HG03565 (cell line): ENCODE data around the gene PRKD2.
"Not testable (repeated sequence)": the region's sequence is repeated elsewhere in the genome, so short reads cannot be mapped to it uniquely, and the experiment has no call there.

Source experiments
- ATAC-seq: cut with Tn5 transposase; IDR thresholded peaks from one replicate; pipeline ENCODE4 v1.9.1; 2021; ENCODE audit warnings: mild to moderate bottlenecking, moderate library complexity; ENCODE audit not compliant: unreplicated experiment

The PRKD2 gene

GRCh38 chr19:46712768-46713338 is 4.1 kb downstream of the PRKD2 start:
- not testable (repeated sequence) for ATAC-seq

DNA sequence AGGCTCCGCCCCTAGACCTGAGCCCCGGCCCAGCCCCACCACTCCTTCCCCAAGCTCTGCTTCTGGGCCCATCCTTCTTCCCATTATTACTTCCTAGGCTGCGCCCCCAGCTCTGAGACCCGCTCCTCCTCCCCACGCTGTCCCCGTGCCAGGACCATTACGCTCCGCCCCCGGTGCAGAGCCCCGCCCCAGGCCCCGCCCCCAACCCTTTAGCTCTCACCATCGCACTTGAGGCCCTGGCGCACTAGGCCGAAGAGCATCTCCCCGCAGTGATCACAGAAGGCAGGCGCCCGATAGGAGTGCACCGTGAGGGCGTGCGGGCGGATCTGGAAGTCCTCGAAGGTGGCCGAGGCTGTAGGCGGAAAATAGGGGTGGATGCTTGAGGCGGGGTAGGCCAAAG is 6.2 kb downstream of the PRKD2 start:
- ATAC-seq: no peak

- ATAC-seq: no peak
Measured at GRCh38 chr19:46704379-46705076, 12.4 kb downstream of the PRKD2 start.

DNA sequence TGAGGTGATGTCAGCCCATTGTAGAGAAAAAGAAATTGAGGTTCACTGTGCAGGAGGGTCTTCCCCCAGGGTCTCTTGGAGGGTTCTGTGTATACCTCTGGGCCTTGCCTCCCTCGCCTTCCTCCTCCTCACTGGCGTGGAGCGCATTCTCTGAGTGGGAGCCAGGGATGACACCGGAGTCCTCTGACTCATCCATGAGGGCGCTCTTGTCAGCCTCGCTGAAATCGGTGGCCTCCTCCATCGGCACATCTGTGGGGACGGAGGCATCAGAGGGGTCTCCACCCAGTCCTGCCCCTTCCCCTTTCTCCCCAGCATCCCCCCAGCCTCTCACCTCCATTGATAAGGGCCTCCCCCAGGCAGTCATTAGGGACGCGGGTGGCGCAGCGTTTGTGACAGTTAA is 16.2 kb downstream of the PRKD2 start:
- ATAC-seq: no peak

GRCh38 chr19:46698395-46699321 is 18.3 kb downstream of the PRKD2 start:
- no peak for ATAC-seq

GRCh38 chr19:46697204-46697960 is 19.5 kb downstream of the PRKD2 start:
- ATAC-seq: no peak

DNA sequence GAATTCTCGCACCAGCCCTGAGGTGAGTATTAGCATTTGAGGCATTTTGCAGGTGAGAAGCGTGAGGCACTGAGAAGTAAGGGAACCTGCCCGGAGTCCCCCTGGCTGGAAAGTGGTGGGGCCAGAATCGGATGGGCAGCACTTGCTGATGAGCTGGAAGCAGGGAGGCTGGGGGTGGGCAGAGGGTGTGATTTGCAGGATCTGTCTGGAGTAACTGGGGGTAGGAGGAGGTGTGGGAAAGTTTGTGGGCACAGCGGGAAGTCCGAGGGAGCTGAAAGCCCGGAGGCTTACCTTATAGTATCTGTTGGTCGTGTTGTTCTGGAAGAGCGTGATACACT is 20.1 kb downstream of the PRKD2 start:
- no peak for ATAC-seq

- no peak for ATAC-seq
Measured at GRCh38 chr19:46696052-46696451, 20.9 kb downstream of the PRKD2 start.

GRCh38 chr19:46693760-46694159 is 23.2 kb downstream of the PRKD2 start:
- ATAC-seq: no peak

GRCh38 chr19:46692918-46693722 is 23.8 kb downstream of the PRKD2 start:
- no peak for ATAC-seq

- no peak for ATAC-seq
Measured at GRCh38 chr19:46691948-46692347, 25.0 kb downstream of the PRKD2 start.

DNA sequence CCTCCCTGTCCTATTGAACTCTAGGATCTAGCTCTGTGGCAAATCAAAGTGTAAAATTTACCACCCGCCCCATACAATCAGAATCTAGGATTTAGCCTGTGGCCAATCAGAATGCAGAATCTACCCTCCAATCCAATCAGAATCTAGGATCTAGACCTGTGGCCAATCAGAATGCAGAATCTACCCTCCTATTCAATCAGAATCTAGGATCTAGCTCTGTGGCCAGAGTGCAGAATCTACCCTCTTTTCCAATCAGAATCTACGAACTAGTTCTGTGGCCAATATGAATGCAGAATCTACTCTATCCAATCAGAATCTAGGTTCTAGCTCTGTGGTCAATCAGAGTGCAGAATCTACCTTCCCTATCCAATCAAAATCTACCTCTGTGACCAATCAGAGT is 25.8 kb downstream of the PRKD2 start:
- no peak for ATAC-seq

DNA sequence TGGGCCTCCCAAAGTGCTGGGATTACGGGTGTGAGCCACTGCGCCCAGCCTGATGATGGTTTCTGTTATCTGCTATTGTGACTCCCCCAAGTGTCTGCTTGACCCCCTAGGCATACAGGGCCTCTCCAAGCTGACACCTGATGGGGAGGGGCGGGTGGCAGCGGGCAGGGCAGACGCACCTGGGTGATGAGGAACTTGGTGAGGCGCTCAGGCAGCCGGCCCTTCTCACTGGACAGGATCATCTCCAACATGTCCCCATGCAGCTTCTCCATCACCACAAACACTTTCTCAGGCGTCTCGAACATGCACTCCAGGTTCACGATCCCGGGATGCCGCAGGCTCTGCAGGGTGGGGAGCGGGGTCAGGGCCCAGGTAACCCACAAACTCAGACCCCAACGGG is 27.6 kb downstream of the PRKD2 start:
- ATAC-seq: no peak

DNA sequence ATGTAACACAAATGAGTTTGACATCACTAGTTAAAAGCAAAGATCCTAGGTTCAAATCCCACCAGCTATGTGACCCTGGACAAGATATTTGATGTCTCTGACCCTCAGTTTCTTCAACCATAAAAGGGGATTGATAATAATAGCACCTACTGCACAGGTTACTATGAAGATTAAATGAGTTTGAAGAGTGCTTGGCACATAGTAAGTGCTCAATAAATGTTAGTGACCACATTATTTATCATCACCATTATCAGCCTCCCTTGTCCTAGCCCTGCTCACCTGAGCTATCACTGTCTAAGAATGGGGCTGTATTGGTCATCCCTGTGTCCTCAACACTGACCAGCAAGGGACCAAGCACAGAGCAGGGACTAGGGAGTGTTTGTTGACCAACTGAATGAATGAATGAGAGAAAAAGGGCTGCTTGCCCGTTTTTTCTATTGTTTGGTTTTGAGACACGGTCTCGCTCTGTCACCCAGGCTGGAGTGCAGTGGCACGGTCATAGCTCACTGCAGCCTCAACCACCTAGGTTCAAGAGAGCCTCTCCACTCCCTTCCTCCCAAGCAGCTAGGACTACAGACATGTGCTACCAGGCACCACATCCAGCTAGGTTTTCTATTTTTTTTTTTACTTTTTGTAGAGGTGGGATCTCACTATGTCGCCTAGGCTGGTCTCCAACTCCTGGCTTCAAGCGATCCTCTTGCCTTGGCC is 29.3 kb downstream of the PRKD2 start:
- ATAC-seq: no peak

- ATAC-seq: no peak
Measured at GRCh38 chr19:46685189-46685588, 31.7 kb downstream of the PRKD2 start.

DNA sequence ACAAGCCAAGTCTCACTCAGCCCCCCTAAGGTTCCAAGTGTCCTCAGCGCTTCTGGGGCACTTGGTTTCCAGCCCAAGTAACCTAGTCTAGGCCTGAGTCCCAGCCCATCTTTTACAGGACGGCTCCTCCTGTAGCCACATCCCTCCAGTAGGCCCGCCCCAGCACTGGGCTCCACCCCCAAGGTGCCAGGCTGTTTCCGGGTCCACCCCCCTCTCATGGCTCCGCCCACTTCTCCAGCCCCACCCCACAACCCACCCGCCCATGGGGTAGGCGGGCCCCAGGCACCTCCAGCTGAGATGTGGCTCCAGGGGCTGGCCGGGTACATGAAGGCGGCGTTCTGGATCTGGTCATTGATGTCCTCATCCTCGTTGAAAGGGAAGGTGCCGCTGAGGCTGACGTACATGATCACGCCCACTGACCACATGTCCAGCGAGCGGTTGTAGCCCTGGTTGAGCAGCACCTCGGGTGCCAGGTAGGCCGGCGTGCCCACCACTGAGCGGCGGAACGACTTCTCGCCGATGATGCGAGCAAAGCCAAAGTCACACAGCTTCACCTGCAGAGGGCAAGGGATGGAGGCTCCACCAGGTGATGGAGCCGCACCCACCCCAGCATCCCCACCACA is 38.7 kb downstream of the PRKD2 start:
- ATAC-seq: no peak

DNA sequence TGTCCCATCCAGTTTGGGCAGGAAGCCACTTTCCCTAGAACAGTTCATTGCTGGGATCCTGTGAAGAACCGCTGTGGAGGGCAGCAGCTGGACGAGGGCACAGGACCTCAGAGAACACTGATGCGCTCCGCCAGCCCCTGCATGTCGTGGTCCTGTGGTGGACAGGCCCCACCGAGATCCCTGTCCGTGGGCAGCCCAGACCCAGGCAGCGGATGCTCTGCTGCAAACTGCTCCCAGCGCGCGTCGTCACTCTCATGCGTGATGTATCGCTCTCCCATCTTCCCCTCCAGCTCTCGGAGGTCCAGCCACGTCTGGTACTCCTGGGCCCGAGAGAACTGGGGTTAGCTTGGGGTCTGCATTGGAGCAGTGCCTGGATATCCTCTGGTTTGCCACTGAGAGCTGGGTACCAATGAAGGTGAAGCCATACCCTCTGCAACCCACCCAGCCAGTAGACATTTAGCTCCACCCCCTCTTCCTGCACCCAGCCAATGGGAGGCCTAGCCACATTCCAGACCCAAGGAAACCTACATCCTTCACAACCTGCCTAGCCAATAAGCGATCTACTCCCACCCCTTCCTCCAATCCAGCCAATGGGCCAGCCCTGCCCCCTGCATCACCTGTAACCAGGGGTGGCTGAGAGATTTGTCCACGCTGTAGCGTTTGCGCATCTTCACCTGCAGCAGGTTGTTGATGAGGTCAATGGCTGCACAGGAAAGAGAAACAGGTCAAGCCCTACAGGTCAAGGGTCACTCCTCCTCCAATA is 42.3 kb downstream of the PRKD2 start:
- ATAC-seq: no peak

GRCh38 chr19:46670813-46671212 is 46.1 kb downstream of the PRKD2 start:
- no peak for ATAC-seq

- ATAC-seq: no peak
Measured at GRCh38 chr19:46668662-46669061, 48.3 kb downstream of the PRKD2 start.
